ENCODE measurements around the gene PKDREJ.
"Not testable (repeated sequence)": the region's sequence is repeated elsewhere in the genome, so short reads cannot be mapped to it uniquely, and the experiment has no call there.

Gene PKDREJ

DNA sequence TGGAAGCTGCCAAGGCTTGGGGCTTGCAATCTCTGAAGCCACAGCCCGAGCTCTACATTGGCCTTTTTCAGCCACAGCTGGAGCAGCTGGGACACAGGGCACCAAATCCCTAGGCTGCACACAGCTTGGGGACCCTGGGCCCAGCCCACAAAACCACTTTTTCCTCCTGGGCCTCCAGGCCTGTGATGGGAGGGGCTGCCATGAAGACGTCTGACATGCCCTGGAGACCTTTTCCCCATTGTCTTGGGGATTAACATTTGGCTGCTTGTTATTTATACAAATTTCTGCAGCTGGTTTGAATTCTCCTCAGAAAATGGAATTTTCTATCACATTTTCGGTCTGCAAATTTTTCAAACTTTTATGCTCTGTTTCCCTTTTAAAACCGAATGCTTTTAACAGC lies 2.5 kb upstream of the PKDREJ start:
- not testable (repeated sequence) for DNase-seq (ENCODE audit: low read depth in 2 of 2, low spot score in 1 of 2)

DNA sequence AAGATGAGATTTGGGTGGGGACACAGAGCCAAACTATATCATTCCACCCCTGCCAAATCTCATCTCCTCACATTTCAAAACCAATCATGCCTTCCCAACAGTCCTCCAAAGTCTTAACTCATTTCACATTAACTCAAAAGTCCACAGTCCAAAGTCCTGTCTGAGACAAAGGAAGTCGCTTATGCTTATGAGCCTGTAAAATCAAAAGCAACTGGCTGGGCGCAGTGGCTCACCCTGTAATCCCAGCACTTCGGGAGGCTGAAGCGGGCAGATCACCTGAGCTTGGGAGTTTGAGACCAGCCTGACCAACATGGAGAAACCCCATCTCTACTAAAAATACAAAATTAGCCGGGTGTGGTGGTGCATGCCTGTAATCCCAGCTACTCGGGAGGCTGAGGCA lies 1.4 kb upstream of the PKDREJ start:
- not testable (repeated sequence) for DNase-seq (ENCODE audit: low read depth in 2 of 2, low spot score in 1 of 2)

DNA sequence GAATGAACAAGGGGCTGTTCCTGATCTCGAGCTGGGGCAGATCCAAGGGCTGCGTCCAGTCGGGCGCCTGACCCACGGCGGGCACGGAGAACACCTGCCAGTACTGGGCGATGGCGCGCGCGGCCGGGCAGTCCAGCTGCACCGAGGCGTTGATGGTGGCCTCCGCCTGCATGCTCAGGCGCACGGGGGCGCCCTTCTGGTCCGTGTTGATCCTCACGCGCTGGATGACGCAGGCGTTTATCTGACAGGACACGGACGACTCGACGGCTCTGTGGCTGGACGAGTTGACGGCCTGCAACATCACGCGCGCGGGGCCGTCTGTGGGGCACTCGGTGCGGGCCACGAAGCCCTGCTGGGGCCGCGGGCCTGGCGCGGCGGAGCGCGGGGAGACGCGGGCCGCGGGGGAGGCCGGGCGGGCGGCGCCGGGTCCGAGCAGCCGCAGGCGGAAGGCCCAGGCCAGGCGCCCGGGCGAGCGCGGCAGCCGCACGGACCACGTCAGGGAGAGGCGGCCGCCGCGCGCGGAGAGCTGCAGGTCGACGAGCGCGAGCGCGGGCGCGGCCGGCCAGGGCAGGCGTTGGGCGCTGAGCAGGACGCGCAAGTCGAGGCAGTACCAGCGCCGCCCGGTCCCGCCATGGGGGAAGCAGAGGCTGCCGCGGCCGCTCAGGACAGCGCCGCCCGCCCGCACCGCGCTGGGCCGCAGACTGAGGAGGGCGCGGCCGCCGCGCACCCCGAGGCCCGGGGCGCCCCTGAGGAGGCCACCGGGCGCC lies 511 bp downstream of the PKDREJ start:
- no peak for DNase-seq (ENCODE audit: low read depth in 2 of 2, low spot score in 1 of 2)

DNA sequence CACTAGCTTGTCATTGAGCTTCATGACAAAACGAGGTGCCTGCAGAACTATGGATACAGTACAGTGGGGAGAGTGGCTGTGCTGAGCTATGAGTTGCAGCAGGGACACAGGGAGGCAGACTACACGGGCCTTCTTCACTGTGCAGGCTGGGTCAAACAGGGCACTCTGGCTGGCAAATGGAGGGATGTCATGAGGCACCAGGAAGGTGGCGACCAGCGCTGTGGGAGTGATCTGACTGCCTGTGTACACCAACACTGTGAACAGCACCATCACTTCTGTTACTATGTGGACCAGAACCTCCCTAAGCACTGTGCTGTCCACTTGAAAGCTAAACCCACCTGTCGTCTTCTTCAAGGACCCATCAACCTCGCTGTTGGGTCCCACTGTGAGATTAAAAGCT lies 3.1 kb downstream of the PKDREJ start:
- DNase-seq (ENCODE audit: low read depth in 2 of 2, low spot score in 1 of 2) = no peak

DNA sequence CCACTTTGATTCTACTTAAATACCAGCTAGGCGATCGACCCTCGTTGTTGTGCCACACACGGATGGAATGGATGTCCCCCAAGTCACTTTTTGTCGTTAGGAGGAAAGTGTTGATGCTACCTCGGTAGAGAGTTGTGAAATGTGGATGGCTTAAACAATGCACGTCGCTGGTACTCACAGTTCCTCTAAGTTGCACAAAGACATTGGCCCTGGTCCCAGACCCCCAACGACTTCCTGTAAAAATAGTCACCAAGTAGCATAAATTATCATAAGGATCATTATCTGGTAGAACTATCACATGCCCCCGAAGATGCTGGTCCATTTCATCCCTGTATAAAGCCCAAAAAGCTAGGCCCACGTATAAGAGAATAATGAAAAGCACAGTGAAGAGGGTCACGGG lies 3.8 kb downstream of the PKDREJ start:
- DNase-seq (ENCODE audit: low read depth in 2 of 2, low spot score in 1 of 2) = no peak

DNA sequence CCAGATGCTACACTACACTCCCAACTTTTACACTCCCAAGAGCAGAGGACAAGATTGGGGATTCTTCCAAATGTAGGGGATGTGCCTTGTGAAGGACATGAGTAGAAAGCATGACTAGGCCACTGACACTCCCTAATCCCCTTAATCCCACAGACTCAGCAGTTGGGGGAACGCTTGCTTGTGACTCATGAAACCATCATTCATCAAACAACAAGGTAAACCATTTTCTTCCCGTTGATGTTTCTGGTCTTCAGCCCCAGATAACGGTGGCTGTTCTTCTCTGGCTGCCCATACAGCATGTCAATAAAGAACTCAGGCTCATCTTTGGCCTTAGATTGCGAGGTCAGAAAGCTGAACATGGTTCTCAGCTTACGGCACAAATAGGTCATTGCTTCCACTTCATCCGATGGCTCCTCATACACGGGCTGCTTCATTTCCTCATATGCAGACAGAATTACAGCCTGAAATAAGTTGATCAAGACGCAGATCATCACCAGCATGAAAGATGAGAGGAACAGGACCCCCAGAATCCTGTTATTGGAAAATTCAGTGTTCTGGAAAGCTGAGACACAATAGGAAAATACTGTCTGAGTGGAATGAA lies 6.7 kb downstream of the PKDREJ start:
- DNase-seq (ENCODE audit: low read depth in 2 of 2, low spot score in 1 of 2) = no peak

DNA sequence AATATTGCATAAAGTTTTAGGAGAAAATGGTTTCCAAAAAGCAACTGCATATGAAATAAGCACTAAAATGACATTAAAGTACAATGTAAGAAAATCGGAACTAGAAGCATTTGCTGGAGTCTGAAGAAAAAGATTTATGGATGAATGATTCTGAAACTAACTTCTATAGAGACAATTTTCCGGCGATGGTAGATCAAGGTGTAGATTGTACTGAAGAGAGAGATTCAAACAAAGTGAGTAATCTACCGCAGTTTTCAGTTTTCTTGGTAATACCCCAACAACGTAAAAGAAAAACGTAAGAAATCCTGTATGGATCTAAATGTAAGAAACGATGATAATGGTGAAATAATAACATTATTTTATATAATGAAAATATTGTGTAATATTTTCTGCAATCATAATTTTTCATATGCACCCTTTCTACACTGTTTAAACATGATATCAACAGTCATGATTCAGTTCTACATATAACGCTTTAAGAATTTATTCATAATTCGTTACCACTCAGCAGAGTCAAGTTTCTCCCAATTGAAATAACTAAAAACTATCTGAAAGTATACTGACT lies 11.2 kb downstream of the PKDREJ start:
- no peak for DNase-seq (ENCODE audit: low read depth in 2 of 2, low spot score in 1 of 2)

DNA sequence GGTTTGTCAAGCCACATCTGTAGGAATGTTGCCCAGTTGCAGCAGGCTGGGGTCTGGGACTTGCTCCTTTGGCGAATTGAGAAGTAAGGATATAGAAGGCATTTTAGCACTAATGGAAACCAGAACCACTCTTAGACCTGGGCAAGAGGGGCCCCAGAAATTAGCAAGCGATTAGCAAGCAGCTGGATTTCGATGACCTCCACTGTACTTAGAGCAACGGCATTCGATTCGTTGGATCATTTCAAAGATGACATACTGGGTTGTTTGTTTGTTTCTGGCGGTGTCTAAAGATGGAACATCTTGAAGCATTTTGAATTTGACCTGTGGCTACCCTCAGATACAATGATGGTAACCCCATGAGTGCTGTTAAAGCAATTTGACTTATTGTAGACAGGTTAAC lies 11.9 kb downstream of the PKDREJ start:
- DNase-seq (ENCODE audit: low read depth in 2 of 2, low spot score in 1 of 2) = no peak

DNA sequence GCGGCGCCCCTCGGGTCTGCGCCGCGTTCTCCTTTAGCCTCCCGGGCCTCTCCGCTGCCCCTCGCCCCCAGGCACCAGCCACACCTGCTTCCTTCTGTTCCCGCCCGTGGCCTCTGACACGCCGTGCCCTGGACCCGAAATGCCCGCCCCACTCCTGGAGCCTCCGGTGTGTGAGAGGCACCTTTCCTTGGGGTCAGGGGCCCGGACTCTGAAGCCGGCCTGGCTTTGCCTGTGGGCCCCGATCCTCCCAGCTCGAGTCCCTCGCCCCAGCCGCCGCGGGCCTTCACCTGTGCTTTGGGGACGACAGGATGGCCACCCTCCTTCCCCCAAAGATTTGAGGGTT lies 12.4 kb downstream of the PKDREJ start:
- no peak for DNase-seq (ENCODE audit: low read depth in 2 of 2, low spot score in 1 of 2)

DNA sequence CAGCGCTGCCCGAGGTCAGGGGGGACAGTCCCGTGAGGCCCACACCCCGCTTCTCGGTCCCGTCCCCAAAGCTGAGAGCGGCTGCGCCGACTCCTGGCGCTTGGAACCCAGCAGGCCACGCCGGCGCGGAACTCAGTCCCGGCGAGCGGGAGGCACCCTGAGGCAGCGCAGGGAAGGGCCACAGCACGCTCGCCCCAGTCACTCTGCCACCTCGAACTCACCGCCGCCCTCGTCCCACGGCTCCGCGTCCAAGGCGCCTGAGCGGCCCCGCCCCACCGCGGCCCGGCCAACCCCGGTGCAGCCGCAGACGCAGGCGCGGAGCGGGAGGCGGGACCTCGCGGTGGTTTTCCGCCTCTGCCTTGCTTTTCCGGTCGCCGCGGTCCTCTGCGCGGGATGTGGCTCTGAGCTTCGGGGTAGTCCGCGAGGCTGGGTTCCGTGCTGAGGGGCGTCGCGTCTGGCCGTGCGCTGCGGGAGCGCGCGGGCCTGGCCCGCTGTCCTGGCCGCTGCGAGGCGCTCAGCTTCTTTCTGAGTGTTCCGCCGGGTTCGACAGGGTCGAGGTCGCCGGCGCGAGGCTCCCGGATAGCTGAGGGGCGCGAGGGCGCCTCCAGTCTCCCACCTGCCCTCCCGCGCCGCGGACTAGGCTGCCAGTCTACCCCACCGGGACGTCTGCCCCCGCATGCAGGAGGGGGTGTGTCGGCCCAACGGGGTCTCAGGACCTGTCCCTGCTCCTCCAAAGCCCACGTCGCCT lies 12.9 kb downstream of the PKDREJ start, which contains the start of gene CDPF1:
Gene CDPF1, minus strand, starts transcription at position 259 of the 748 bp plus-strand sequence. CDS start 2,009 bp downstream, outside the sequence.
- peak; percentile 69 to 89 for DNase-seq (ENCODE audit: low read depth in 2 of 2, low spot score in 1 of 2)

DNA sequence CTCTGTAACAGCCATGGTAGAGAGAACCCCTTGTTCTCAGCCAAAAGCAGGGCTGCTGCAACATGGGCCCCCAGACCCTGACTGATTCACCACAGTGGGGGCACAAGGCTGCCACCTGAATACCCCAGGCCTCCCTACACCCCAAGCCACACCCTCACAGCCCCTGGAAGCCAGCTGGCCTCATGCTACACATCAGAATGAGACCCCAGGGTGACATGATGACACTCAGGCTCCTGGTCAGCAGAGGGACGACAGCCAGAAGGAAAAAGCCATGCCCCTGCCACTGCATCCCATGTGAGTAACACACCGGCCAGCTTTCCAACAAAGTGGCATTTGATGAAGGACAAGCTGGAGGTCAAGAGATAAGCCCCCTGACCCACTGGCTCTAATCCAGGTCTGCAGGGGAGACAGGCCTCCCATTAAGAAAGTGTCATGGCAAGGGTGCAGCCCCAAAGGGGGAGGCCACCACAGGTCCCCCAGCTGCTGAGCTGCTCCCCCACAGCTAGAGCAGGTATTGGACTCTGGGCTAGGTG lies 15.6 kb downstream of the PKDREJ start:
- DNase-seq (ENCODE audit: low read depth in 2 of 2, low spot score in 1 of 2) = no peak

DNA sequence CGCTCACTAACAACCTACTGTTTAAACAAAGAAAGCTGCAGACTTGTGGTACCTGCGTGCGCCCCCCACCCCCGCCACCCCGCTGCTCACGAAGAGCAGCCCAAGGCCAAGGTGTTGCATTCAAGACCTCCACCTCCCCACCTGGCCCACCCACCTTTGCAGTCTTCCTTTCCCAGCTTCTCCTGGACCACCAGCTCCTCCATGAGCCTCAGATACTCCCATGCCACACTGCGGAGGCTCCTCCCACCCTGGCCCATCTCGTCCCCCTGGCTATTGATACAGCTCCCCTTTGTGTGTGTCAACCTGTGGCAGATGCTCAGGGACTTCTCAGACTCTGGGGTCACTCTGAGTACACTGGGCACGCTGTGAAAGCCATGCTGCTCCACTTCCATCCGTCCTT lies 17.0 kb downstream of the PKDREJ start:
- DNase-seq (ENCODE audit: low read depth in 2 of 2, low spot score in 1 of 2) = no peak

DNA sequence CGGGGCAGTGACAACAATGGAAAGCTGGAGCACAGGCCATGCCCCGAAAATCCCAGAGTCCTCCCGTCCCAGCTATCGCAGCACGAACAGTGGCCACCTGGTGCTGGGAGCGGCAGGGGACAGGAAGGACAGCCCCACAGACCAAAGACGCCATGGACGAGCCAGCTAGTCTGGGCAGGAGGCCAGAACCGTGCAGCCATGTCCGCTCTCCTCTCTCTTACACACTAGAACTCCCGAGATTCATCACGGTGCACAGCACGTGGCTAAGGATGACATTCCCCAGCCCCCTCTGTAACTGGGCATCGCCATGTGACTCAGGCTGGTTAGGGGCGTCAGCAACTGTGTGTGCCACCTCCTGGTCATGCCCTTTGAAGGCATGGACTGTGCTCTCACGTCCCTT lies 17.6 kb downstream of the PKDREJ start:
- no peak for DNase-seq (ENCODE audit: low read depth in 2 of 2, low spot score in 1 of 2)

DNA sequence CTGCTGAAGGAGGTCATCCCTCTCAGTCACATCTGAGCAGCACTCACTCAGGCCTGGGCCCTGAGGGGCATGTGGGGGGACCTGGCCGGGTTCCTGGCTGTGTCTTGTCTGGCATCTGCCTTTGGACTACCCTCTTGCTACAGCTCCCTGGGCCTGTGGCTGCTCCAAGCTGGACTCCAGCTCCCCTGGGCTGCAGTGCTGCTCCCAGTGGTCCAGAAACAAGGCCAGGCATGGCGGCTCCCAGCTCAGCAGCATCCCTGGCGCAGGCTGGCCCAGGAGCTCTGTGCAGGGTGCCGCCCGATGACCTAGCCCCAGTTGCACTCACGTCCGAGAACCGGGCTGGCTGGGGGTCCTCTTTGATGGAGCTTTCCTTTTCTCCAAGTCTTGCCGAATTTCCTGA lies 18.4 kb downstream of the PKDREJ start:
- no peak for DNase-seq (ENCODE audit: low read depth in 2 of 2, low spot score in 1 of 2)

DNA sequence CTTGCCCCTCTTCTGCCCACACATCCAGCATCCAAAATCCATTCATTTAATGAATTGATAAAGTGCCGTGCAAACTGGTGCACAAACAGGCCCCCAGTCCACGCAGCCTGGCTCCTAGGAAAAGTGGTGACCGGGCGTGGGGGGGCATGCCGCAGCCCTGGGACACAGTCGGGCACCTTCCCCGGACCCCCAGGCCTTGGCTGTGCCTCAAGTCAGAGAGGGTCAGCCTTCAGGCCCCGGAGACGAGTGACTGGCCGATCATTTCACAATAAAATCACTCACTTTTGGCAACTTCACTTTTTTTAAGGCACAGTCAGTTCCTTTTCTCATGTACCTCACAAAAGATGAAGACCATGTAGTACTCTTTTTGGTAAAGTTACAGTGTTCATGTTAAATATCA lies 21.1 kb downstream of the PKDREJ start:
- no peak for DNase-seq (ENCODE audit: low read depth in 2 of 2, low spot score in 1 of 2)

DNA sequence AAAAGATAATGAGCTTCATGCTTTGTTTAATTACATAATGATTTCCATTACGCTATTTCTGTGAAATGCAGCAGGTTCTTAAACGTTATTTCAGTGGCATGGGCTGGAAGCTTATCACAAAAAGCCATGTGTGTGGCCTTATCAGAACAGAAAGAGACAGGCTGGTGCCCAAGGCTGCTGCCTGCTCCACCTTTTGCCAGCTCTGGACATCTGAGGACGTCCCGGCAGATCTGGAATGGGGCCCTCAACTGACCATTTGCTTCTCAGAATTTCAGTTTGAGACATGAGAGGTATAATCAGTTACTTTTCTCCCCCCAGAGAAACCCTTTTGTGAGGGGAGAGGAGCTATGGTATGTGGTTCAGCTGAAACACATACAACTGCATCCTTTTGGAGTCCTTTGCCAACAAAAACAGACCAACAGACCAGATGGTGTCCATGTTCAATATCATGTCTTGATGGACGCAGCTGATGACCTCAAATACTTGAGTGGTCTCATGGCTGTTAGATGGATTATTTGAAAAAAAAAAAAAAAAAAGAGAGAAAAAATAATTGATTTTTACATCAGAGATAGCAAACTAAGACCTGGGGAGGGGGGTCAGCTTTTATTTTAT lies 21.6 kb downstream of the PKDREJ start:
- no peak for DNase-seq (ENCODE audit: low read depth in 2 of 2, low spot score in 1 of 2)

DNA sequence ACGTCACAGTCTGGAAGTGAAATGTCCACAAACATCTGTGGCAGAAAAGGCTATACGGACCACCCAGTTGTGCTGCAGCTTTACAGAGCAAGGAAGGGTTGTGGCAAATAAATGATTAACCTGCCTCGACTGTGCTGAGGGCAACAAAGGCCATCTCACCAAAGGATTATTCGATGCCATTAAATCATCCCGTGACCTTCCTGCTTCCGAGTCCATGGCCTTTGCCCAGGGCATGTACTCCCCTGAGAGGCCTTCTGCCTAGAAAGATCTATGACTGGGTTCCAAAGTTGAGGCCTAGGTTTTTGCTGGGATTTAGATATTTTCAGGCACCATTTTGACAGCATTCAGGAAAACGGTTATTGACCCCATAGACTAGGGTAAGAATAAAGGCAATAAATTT lies 22.2 kb downstream of the PKDREJ start:
- no peak for DNase-seq (ENCODE audit: low read depth in 2 of 2, low spot score in 1 of 2)

DNA sequence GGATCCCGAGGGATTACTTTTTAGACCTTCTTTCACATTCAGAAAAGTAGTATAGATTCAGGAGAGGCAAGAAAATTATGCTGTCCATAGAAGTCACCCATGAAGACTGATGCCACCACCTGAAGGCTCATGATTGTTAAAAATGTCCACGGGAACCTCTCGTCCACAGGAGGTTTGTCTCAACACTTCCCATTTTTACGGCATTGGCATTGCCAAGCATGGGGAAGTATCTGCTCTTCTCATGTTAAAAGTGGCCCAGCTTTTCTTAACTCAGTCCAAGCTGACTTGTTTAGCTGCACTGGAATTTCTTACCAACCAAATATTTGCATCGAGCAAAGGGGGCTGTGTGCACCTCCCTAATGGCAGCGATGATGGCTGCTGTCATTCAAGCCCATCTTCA lies 22.6 kb downstream of the PKDREJ start:
- DNase-seq (ENCODE audit: low read depth in 2 of 2, low spot score in 1 of 2) = no peak

DNA sequence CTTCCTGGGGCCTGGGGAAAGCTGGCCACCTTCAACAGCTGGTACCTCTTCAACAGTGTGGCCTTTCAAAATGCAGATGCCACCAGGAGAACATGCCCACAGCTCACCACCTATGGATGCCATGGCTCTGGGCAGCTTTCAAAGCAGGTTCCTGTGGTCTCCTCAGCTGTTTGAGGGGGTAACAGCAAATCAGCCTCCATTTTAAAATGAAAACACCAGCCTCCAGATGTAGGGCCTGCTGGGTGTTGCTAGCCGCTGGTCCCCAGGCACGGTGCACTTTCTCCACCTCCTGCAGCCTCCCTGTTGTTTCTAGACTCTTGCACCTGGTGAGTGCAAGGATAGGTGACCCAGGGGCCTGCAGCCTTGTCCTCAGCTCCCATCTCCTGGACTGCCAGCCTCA lies 23.1 kb downstream of the PKDREJ start:
- no peak for DNase-seq (ENCODE audit: low read depth in 2 of 2, low spot score in 1 of 2)

DNA sequence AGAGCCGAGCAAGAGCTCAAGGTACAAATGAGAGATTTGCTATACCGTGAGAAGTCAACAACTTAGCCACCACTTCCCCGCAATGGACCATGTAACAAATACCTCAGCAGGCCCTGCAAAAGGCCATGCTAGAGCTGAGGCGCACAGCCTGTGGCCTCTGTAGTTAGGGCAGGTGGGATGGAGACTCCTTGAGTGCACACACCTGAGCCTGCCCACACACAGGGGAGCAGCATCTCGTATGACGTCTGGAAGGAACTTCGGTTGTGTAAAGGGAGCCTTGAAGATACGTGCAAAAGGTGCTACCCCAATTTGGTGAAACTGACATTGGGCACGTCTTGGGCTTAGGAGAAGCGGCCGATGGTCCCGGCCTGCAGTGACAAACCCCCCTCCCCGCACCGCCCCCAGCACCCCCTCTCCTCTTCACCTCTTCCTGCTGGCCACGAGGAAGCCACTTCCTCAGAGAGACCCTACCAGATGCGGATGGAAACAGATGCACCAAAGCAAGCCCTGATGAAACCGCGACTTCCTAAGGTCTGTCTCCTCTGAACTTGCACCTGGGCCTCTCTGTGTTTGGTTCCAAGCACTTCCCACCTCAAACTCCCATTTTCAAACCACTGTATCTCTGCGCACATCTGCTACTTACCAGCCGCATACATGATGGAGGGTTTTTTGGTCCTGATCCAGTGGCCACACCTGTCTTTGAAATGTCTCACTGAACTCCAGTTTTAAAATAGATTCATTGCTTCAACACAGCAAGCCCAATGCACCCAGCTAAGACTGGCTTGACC lies 23.7 kb downstream of the PKDREJ start:
- no peak for DNase-seq (ENCODE audit: low read depth in 2 of 2, low spot score in 1 of 2)

DNA sequence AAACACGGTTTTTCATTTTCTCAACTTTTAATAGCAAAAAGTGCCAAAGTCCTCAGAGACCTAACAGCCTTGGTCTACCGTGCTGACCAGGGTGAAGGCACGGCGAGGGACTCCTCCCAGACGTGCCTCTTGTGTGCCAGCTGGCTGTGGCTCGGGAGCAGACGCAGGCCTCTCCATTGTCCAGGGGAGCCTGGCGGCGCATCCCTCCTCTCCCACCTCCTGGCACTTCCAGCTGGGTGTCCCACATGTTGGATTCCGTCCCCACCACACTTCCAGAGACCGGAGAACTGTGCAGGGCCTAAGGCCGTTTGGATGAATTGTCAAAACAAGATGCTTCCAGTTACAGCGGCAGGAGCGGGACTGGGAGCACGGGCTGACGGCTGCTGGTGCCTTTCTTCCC lies 24.6 kb downstream of the PKDREJ start:
- no peak for DNase-seq (ENCODE audit: low read depth in 2 of 2, low spot score in 1 of 2)

Data from stimulated activated CD8-positive, alpha-beta memory T cell treated with anti-CD3 and anti-CD28 coated beads, Interleukin-4, amount 100 ng/mL, for 4 hours (primary cell).